HG02642 (cell line): ENCODE measurements around the gene REPS2.

ENCODE experiments used
- ATAC-seq: cut with Tn5 transposase; IDR thresholded peaks from one replicate; pipeline ENCODE4 v1.9.1; 2021; ENCODE audit warnings: mild to moderate bottlenecking; ENCODE audit not compliant: unreplicated experiment, poor library complexity

Gene REPS2

GRCh38 chrX:16946361-16946964 lies at the start of gene REPS2:
REPS2 (plus strand) TSS chrX:16946658; CDS start chrX:16946862, 204 bp downstream.
- ATAC-seq = peak; percentile 99

- ATAC-seq = no peak
Observed at GRCh38 chrX:16897445-16897844, 49.0 kb upstream of the REPS2 start.

DNA sequence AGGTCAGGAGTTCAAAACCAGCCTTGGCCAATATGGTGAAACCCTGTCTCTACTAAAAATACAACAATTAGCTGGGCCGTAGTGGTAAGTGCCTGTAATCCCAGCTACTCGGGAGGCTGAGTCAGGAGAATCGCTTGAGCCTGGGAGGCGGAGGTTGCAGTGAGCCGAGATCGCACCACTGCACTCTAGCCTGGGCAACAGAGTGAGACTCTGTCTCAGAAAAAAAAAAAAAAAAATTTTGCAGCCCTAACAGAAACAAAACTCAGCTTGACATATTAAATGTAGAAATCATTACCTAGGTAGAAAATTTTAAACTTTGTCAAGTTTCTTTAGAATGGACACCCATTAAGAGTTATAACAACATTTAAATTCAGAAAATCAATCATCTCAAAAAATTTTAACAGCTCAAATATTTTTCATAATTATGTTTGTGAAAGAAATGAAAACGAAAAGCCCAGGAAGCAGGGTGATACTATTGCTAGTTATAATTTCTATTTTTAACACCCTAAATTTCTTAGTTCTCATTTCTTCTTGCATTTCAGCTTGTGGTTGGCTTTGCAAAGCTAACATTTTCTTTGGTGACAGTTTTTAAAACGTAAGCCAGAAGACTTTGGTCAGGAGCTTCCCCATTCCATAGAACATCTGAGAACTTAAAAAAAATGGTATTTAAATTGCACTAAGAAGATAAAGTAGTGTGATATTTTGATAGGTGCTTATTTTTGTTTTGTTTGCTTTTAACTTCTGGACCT lies 43.0 kb upstream of the REPS2 start:
- ATAC-seq = no peak

- no peak for ATAC-seq
Observed at GRCh38 chrX:16910376-16910775, 36.1 kb upstream of the REPS2 start.

- no peak for ATAC-seq
Observed at GRCh38 chrX:16914058-16914457, 32.4 kb upstream of the REPS2 start.

DNA sequence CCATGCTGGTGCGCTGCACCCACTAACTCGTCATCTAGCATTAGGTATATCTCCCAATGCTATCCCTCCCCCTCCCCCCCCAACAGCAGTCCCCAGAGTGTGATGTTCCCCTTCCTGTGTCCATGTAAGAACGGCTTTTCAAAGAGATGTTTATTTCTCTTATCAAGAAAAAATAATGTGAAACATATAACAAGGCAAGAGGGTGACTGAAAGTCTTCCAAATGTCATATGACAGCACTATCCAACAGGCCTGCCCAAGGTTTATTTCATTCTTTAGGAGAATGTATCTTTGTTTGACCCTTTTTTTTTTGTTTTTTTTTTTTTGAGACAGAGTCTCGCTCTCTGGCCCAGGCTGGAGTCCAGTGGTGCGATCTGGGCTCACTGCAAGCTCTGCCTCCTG lies 29.9 kb upstream of the REPS2 start:
- ATAC-seq = no peak

DNA sequence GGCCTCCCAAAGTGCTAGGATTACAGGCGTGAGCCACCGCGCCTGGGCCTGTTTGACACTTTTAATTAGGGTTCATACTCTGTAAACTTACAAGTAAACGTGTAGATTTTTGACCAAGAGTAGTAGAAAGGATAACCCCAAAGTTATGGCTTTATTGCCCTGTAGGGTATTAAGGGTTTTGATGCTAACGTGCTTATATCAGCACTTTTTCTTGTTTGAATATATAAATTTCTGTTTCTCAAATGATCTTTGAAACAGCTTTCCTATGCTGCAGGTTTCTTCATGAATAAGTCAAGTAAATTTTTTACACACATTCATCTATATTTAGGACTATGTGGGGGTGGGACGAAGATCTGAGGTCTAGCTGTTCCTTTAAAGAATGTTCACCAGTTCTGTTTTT lies 29.3 kb upstream of the REPS2 start:
- no peak for ATAC-seq

GRCh38 chrX:16918979-16919378 lies 27.5 kb upstream of the REPS2 start:
- ATAC-seq = no peak

DNA sequence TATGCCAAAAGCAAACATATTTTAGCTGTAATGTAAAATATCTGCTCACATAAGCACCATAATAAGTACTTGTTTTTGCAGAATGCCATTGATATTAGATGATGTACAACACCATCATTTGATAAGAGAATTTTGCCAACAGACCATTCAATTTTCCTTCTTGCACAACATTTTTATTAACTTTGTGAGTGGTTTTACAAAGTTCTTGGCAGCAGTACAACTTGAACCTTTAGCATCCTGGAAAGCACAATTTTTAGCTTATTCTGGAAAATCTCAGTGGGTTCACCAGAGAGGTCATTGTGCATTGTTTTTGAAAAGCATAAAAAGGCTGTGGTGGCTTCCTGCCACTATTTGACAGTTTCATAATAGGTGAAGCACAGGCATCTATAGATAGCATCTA lies 26.4 kb upstream of the REPS2 start:
- ATAC-seq = no peak

DNA sequence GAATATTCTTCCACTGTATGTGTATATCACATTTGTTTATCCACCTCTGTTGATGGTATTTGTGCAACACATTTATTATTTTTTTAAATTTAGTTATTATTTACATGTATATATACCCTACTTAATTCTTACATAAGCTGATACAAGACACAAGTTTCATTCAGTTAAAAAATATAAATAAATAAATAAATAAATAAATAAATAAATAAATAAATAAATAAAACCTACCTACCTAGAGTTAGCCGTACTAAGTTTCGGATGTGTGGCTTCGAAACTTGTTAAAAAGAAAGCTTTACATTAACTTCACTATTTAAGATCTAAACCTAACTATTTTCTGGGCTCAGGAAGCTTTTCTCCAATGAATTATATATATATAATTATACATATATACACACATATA lies 23.3 kb upstream of the REPS2 start:
- no peak for ATAC-seq

- ATAC-seq = no peak
Observed at GRCh38 chrX:16924631-16925480, 21.6 kb upstream of the REPS2 start.

GRCh38 chrX:16930392-16930791 lies 16.1 kb upstream of the REPS2 start:
- ATAC-seq = no peak

GRCh38 chrX:16931371-16931770 lies 15.1 kb upstream of the REPS2 start:
- no peak for ATAC-seq

DNA sequence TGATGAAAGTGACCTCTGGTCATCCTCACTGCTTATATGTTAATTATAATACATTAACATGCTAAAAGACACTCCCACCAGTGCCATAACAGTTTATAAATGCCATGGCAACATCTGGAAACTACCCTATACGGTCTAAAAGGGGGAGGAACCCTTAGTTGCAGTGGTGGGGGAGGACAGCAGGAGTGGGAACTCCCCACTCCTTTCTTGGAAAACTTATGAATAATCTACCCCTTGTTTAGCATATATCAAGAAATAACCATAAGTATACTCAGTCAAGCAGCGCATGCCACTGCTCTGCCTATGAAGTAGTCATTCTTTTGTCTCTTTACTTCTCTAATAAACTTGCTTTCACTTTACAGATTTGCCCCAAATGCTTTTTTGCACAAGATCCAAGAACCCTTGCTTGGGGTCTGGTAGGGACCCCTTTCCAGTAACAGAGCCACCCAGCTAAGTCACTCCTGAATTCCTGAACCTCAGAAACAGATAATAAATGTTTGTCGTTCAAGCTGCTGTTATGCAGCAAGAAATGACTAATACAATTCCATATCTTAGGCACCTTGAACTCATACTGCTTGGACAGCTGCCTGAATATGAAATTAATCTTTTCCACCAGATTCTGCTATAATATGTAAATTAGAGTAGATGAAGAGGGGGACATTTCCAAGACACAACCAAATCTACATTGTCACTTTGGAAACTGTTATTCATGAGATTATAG lies 14.4 kb upstream of the REPS2 start:
- ATAC-seq = no peak

- ATAC-seq = no peak
Observed at GRCh38 chrX:16934185-16934584, 12.3 kb upstream of the REPS2 start.

DNA sequence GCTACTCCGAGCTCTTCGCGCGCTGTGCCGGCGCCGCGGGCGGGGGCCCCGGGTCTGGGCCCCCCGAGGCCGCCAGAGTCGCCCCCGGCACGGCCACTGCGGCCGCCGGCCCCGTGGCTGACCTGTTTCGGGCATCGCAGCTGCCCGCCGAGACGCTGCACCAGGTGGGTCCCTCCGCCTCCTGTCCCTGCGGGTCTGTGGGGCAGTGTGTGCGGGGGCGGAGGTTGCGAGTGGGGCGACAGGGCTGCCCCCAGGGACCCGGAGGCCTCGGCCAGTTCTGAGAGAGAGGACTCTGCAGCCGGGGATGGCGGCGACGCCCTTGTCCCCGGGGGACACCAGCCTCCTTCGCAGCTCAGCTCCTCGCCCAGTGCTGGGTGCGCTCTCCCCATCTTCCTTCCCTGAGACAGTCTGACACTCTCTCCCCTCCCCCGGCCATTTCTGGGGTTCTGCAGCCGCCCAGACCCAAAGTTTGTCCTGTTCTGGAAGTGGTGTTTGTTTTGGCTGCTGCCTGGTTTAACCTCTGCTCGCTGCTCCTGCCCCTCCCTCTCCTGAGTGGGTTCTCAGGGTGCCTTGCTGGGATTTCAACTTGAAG lies 609 bp downstream of the REPS2 start:
- ATAC-seq = peak; percentile 29

- ATAC-seq = no peak
Observed at GRCh38 chrX:16950423-16950822, 4.0 kb downstream of the REPS2 start.

DNA sequence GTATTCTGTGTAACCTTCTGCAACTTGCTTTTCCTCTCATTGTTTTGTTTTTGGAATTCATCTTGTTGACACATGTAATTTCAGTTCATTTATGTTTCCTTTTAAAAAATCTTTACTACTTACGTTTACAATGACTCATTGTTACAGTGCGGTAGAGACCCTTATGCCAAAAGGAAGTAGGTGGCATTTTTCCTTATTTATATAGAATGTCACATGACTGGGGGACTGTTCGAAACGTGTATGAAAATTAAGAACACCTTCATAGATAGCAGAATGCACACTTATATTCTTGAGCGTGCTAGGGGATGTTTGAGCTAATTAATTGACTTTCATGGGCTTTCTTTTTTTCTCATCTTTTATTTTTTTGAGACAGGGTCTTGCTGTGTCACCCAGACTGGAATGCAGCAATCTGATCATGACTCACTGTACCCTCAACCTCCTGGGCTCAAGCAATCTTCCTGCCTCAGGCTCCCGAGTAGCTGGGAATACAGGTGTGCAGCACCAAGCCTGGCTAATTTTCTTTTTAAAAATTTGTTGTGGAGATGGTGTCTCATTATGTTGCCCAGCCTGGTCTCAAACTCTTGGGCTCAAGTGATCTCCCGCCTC lies 7.3 kb downstream of the REPS2 start:
- no peak for ATAC-seq

DNA sequence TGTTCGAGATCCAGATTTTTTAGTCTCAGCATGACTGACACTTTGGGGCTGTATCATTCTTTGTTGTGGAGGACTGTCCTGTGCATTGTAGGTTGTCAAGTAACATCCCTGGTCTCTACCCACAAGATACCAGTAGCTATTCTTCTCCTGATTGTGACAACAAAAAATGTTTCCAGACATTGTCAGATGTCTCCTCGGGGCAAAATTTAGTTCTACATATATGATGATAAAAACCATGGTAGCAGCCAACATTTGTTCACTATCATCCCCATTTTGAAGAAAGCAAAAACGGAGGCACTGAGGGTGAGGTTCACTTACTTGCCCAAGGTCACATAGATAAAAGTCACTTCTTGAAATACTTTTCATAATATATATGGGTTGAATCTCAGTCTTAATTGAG lies 11.3 kb downstream of the REPS2 start:
- ATAC-seq = no peak

DNA sequence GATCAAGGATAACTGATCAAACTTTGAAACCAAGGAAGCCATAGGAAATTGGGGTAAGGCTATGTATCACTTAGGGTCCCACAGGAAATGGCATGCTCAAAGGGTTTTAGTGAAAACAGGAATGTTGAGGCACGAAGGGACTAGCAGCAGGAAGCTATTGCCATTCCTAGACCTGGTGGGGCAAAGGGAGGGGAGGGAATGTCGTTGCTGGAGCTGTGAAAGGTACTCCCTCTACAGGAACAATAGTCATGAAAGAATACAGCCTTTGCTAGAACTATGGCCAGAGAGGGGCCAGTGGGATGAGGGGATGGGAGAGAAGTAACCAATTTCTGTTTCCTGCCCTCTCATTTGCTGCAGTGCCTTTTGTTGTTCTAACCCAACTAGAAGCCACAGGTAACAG lies 11.9 kb downstream of the REPS2 start:
- no peak for ATAC-seq
